Astrocyte of the cerebellum (primary cell): ENCODE results near the gene APOL5.
A peak's percentile ranks its signal among the peaks of the same experiment; 100 is the strongest.
"Not testable (repeated sequence)": the region's sequence is repeated elsewhere in the genome, so short reads cannot be mapped to it uniquely, and the experiment has no call there.

Source experiments
- DNase-seq: peaks from one replicate; pipeline ENCODE4 v3.0.0-alpha.2; 2011; ENCODE audit warnings: low read depth
- H3K4me3 ChIP-seq: 2 replicates; pipeline ENCODE4 v1.5.1; 2011; ENCODE audit warnings: mild to moderate bottlenecking, low read depth, low read length, moderate library complexity
- in situ Hi-C: cut with HindIII; loops from 2 replicates; pipeline ENCODE4 v1.10.0; 2017; ENCODE audit warnings: low sequenced_read_pairs
- TF ChIP-seq, protein P1 (sequence below): IDR thresholded peaks from 2 replicates; pipeline ENCODE4 v1.5.1; 2012; ENCODE audit warnings: low read length, low read depth, moderate library complexity, mild to moderate bottlenecking; ENCODE audit errors: missing control alignments

Gene APOL5

DNA sequence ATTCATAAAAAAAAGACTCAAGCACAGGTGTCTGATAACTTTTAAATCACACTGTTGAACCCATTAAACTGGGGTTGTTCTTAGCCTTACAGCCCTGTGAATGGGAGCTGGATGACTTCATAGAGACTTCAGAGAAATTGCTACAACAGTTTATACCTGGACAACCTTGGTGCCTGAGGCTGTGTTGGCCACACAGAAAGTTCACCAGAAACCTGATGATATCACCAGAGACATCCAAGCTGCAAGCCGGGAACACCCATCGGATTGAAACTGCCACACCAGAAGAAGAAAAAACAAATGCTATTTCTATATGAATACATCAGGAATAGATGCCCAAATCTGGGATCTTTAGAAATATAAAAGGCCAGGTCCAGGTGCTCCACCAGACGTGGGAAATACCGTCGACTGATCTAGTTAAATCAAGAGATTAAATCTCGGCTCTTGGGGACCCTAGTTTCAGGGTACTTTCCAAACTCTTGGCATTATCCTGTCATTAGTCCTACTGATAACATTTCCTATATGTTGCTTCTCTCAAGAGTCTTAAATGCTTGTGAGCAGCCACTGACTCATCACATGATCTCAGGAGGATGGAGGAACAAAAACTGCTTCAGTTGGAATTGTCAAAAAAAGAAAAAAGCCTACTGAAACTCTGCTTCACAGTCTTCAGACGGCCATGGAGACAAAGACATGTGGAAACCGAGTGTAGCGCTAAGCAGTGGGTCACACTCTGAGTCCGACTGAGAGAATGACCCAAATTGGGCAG is 28.6 kb upstream of the APOL5 start:
- TF ChIP-seq, protein P1, sequence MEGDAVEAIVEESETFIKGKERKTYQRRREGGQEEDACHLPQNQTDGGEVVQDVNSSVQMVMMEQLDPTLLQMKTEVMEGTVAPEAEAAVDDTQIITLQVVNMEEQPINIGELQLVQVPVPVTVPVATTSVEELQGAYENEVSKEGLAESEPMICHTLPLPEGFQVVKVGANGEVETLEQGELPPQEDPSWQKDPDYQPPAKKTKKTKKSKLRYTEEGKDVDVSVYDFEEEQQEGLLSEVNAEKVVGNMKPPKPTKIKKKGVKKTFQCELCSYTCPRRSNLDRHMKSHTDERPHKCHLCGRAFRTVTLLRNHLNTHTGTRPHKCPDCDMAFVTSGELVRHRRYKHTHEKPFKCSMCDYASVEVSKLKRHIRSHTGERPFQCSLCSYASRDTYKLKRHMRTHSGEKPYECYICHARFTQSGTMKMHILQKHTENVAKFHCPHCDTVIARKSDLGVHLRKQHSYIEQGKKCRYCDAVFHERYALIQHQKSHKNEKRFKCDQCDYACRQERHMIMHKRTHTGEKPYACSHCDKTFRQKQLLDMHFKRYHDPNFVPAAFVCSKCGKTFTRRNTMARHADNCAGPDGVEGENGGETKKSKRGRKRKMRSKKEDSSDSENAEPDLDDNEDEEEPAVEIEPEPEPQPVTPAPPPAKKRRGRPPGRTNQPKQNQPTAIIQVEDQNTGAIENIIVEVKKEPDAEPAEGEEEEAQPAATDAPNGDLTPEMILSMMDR: no peak
- in situ Hi-C loops: no loop called here
- H3K4me3 ChIP-seq: no peak overlapping the region

DNA sequence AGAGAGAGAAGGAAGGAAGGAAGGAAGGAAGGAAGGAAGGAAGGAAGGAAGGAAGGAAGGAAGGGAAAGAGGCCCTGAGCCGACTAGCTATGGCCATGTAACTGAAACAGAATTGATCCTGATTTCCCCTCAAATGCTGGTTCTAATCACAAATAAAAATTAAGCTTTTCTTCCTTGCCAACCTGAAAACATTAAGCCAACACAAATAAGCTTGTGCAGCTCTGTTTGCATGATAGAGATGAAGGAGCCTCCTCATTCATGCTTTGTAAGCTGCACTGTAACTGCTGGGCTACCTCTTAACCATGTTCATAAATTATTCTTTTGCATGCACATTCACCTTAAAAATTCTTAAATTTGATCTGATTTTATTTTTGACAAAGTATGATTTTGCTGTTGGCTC is 27.7 kb upstream of the APOL5 start:
- no peak overlapping the region for H3K4me3 ChIP-seq
- in situ Hi-C loops: no loop called here
- no peak for DNase-seq
- TF ChIP-seq, protein P1: no peak

More for the DNA sequence above, 28.6 kb upstream of the APOL5 start:
- no peak for DNase-seq

DNA sequence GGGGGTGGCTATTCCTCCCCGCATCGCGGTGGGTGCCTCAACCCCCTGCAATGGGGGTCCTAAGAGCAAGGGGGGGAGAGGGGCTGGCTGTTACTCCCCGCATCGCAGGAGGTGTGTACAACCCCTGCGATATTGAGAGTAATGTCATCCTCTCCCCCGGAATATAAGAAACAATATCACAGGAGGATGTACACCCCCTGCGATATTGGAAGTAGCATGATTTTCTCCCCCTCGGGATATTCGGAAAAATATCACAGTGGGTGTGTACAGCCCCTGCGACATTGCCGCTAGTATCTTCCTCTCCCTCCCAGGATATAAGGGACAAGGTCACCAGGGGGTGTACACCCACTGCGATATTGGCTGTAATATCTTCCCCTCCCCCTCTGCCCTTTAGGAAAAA is 22.5 kb upstream of the APOL5 start:
- DNase-seq: no peak
- in situ Hi-C loops: no loop called here
- H3K4me3 ChIP-seq: no peak overlapping the region
- TF ChIP-seq, protein P1: no peak

DNA sequence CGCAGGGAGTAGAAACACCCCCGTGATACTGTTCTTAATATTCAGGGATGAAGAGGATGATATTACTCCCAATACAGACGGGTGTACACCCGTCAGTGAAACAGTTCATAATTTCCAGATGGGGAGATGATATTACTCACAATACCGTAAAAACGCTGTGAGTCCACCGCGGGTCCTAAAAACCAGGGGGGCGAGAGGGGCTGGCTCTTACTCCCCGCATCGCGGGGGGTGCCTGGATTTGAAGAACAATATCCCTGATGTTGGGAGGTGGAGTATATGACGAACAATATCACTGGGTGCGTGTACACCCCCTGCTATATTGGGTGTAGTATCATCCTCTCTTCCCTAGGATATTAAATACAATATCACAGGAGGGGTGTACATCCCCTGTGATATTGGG is 20.5 kb upstream of the APOL5 start:
- no peak overlapping the region for H3K4me3 ChIP-seq
- no peak for DNase-seq
- TF ChIP-seq, protein P1: no peak
- in situ Hi-C loops: no loop called here

DNA sequence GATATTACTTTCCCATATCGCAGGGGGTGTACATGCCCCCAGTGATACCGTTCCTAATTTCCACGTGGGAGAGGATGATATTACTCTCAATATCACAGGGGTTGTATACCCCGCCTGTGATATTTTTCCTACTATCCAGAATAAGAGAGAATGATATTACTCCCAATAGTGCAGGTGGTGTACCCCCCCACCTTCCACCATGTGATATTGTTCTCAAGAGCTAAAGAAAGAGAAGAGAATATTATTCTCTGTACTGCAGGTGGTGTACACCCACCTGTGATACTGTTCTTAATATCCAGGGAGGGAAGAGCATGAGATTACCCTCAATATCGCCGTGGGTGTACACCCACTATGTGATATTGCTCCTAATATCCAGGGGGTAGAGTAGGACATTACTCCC is 17.8 kb upstream of the APOL5 start:
- in situ Hi-C loops, H3K4me3 ChIP-seq, DNase-seq: not testable (repeated sequence)

DNA sequence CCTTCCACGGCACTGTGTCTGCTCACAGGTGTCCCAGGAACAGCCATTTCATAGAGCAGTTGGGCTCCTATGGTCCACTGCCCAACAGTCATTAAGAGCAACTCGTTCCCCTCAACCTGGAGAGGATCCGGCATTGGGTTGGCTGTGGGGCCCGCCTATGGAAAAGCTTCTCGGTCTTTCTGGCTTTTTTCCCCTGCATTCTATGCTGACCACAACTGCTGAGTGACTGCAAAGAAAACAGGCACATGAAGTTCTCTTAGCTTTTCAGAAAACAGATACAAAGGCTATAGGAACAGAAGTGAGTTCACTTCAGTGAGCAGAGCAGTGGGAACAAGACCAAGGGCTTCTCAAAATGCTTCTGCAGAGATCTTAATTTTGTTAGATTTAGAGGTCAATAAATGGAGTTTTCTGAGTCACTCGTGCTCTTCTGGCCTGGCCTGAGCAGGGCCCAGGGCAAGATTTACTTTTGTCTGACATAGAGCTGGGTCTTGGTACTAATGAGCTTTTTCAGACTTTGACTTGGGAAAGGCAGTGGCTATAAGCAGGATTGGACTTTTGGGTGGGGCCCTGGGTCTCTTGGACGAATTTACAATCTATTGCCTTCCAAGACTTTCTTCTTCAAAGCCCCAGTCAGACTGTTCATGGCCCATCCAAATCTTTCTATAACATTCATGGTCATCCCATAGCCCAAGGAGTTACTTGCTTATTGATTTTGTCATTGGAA is 13.6 kb upstream of the APOL5 start:
- TF ChIP-seq, protein P1: no peak
- no peak overlapping the region for H3K4me3 ChIP-seq
- DNase-seq: peak; percentile 41
- in situ Hi-C loops: no loop called here

DNA sequence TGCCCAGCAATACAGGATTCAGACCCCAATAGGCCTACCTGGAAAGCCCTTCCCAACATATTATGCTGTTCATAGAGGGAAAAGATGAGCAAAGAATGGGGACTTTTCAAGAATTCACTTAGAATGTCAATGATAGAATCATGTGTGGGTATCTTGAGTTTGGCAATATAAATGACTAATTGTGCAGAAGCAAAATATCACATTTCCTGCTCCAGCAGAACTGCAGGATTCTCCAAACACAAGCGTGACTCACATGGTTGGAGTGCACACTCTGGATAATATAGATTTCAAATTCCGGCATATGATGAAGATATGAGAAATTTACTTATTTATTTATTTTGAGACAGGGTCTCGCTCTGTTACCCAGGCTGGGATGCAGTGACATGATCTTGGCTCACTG is 12.5 kb upstream of the APOL5 start:
- no peak overlapping the region for H3K4me3 ChIP-seq
- DNase-seq: peak; percentile 39
- TF ChIP-seq, protein P1: no peak
- in situ Hi-C loops: no loop called here
